Neuron (in vitro differentiated cells): ENCODE results near the gene ERN1.
A peak's percentile ranks its signal among the peaks of the same experiment; 100 is the strongest.

Source experiments
- H2AFZ ChIP-seq: one replicate; pipeline ENCODE4 v1.6.1; 2013; ENCODE audit warnings: low read depth, mild to moderate bottlenecking, inconsistent platforms, low read length, moderate library complexity
- H3K27me3 ChIP-seq: one replicate; pipeline ENCODE4 v1.6.1; 2013; ENCODE audit warnings: low read length; ENCODE audit not compliant: insufficient read depth
- H3K36me3 ChIP-seq: one replicate; pipeline ENCODE4 v1.6.1; 2013; ENCODE audit warnings: low read length; ENCODE audit not compliant: insufficient read depth
- H3K4me1 ChIP-seq: one replicate; pipeline ENCODE4 v1.6.1; 2013; ENCODE audit warnings: low read length; ENCODE audit not compliant: insufficient read depth
- H3K4me3 ChIP-seq: 2 replicates; pipeline ENCODE4 v1.5.1; 2013; ENCODE audit warnings: mild to moderate bottlenecking, low read length, moderate library complexity
- H3K9me3 ChIP-seq: one replicate; pipeline ENCODE4 v1.6.1; 2013; ENCODE audit warnings: low read length

ERN1 gene

DNA sequence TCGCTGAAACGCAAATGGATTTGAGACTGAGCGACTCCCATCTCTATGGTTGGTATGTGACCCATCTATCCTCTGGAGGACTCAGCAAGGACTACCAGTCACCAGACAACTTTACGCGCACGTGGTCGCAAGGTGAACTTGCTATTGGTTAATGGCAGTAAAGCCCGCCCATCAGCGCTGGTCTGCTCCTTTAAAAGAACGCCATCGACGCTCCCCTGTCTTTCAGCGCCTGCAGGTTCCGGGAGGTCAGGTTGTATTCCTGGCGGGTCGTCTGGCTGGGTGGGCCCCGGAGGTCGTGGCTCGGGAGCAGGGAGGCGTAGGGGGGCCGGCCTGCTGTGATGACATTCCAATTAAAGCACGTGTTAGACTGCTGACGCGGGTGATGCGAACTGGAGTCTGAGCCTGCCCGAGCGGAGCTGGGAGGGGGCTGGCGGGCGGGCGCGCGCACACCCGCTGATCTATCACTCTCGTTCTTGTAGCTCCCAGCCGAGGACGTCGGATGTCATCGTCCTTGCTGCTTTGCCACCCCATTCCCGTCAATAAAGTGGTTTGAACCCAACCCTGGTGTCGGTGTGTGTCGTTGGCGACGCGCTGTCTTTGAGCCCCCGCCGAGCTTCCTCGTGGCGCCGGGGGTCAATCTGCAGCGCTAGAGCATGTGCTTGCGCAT lies 15.9 kb upstream of the ERN1 start:
- Histone ChIP-seq H3K4me3 (peak overlapping the region; percentile 54), H3K27me3 (no peaks in the 10 kb centered on the region), H2AFZ (no peak overlapping the region), H3K9me3 (no peaks in the 10 kb centered on the region), H3K4me1 (peaks cover 12% of the 10 kb centered on the region), H3K36me3 (peaks cover 7% of the 10 kb centered on the region)

GRCh38 chr17:64145375-64145750 lies 15.4 kb upstream of the ERN1 start:
- Histone ChIP-seq H3K4me3 (peak overlapping the region; percentile 54), H3K4me1 (peaks cover 12% of the 10 kb centered on the region), H3K27me3 (no peaks in the 10 kb centered on the region), H3K9me3 (no peaks in the 10 kb centered on the region), H3K36me3 (peaks cover 7% of the 10 kb centered on the region), H2AFZ (no peak overlapping the region)

DNA sequence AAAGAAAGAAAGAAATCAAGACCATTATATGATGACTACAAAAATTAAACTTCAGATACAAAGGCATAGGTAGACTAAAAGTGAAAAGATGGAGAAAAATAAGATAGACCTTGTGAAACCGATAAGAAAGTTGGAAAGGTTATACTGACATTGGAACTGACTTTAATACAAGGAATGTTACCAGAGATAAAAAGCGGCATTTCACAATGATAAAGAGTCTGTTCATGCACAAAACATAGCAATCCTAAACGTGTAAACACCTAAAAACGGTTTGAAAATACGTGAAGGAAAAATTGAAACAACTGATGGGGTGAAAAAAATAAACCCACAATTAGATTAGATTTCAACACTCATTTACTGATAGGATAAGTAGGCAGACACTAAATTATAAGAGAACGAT lies 9.6 kb upstream of the ERN1 start:
- Histone ChIP-seq H3K9me3 (no peaks in the 10 kb centered on the region), H3K4me3 (no peak overlapping the region), H2AFZ (no peak overlapping the region), H3K36me3 (no peaks in the 10 kb centered on the region), H3K27me3 (no peaks in the 10 kb centered on the region), H3K4me1 (no peaks in the 10 kb centered on the region)

DNA sequence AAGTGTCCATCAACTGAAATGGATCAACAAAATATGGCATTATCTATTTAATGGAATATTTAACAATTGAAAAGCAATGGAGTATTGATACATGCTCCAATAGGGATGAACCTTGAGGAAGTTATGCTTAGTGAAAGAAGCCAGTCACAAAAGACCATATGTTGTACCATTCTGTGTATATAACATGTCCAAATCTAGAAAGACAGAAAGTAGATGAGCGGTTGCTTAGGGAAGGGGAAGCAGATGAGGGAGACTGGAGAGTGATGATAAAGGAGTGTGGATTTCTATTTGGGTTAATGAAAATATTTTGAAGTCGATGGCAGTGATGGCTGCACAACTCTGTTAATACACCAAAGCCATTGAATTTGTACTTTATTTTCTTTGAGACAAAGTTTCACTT lies 8.5 kb upstream of the ERN1 start:
- Histone ChIP-seq H2AFZ (no peak overlapping the region), H3K27me3 (no peaks in the 10 kb centered on the region), H3K4me1 (no peaks in the 10 kb centered on the region), H3K36me3 (no peaks in the 10 kb centered on the region), H3K4me3 (no peak overlapping the region), H3K9me3 (no peaks in the 10 kb centered on the region)

GRCh38 chr17:64135000-64135399 lies 5.1 kb upstream of the ERN1 start:
- H3K9me3 ChIP-seq: no peaks in the 10 kb centered on the region
- H3K4me3 ChIP-seq: no peak overlapping the region
- H3K27me3 ChIP-seq: no peaks in the 10 kb centered on the region
- H3K36me3 ChIP-seq: no peaks in the 10 kb centered on the region
- no peak overlapping the region for H2AFZ ChIP-seq
- peaks cover 3% of the 10 kb centered on the region for H3K4me1 ChIP-seq

DNA sequence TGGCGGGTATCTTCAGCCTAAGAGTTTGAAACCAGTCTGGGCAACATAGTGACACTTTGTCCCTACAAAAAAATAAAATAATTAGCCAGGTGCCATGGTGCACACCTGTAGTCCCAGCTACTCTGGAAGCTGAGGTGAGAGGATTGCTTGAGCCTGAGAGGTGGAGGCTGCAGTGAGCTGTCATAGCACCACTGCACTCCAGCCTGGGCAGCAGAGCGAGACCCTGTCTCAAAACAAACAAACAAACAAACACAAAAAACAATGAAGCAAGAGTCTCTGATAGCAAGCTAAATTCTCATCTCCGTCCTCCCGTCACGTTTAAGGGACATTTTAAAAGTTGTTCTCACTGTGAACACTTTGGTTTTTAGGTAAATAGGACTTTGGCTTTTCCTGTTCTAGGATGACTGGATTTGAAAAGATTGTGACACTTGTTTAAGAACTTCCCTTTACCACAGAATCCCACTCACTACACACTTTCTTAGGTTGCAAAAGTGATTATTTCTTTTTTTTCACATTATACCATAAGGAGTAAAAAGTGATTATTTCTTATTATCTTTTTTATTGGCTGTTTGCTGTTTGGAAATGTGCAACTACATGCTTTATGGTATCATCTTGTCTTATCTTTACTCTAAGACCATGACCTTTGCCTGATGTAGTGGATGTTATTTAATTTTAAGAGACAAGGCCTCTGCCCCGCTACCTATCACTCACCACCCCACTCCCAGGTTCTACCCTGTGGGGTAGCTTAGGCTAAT lies 4.4 kb upstream of the ERN1 start:
- no peaks in the 10 kb centered on the region for H3K36me3 ChIP-seq
- no peak overlapping the region for H3K4me3 ChIP-seq
- H3K27me3 ChIP-seq: no peaks in the 10 kb centered on the region
- no peaks in the 10 kb centered on the region for H3K9me3 ChIP-seq
- no peak overlapping the region for H2AFZ ChIP-seq
- peaks cover 3% of the 10 kb centered on the region for H3K4me1 ChIP-seq

DNA sequence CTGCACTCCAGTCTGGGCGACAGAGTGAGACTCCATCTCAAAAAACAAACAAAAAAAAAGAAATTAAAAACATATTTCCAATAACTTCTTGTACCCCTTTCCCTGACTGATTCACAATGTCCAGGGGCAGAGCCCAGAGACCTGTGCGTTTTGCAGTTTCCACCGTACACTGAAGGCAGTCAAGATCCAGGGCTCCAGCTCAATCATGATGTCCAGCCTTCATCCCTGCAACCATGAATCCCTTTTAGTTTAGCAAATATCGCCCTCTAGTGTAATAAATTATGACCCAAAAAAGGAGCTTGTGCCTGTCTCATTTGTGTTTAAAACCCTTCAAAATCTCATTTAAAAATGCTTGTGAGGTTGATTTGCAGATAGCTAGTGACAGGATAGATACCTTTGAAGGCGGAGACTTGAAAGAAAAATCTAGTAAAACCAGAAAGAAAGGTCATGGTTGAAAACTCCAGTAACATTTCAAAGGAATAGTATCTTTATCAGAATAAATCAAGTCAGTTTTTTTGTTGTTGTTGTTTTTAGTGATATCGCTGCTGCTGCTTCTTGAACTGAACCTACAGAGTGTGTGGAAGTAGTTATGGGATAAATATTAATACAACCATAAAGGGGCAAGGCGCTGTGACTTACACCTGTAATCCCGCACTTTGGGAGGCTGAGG lies 3.7 kb upstream of the ERN1 start:
- Histone ChIP-seq H3K4me1 (peaks cover 9% of the 10 kb centered on the region), H3K36me3 (no peaks in the 10 kb centered on the region), H2AFZ (no peak overlapping the region), H3K27me3 (no peaks in the 10 kb centered on the region), H3K4me3 (no peak overlapping the region), H3K9me3 (no peaks in the 10 kb centered on the region)

DNA sequence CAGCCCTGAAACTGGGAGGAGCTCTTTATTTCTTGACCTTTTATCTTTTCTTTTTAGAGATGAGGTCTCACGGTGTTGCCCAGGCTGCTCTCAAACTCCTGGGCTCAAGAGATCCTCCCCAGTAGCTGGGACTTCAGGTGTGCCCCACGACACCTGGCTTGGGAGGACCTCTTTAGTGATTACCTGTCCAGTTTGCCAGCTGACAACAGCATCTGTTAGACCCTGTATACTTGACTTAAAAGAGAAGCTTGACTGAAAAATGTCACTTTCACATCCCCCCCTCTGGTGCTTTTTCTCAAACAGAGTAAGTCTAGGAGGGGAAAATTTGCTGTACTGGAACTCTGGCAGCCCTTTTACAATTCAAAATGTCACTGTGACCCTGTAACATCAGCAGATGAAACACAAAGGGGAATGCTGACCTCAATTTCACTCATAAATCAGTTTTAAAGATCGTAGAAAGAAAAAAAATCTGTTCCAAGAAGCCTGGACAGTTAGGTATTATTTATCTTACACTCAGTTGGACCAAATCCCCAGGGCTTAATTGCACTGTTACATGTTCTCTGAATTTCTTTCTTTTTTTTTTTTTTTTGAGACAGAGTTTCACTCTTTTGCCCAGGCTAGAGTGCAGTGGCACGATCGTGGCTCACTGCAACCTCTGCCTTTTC lies 1.8 kb upstream of the ERN1 start:
- no peaks in the 10 kb centered on the region for H3K9me3 ChIP-seq
- no peak overlapping the region for H2AFZ ChIP-seq
- H3K27me3 ChIP-seq: no peaks in the 10 kb centered on the region
- H3K4me1 ChIP-seq: peaks cover 13% of the 10 kb centered on the region
- no peak overlapping the region for H3K4me3 ChIP-seq
- no peaks in the 10 kb centered on the region for H3K36me3 ChIP-seq

DNA sequence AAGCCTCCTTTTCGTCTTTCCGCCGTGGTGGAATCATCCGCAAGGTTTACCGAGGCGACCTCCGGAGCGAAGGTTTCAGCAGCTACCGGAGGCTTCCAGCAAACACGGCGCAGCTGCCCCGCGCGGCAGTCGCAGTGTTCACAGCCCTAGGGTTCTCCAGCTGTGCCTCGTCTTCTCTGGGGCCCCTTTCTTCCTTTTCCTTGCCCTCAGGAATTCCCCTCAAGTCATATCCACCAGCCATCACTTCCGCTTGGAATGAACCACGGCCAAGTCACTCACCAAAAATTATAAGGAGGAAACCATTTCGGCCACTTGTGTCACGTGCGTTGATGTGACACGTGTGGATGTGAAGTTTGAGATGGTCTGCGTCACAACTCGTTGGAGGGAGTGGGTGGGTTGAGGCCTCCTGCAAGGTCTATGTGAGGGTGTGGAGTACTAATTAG lies 636 bp upstream of the ERN1 start:
- H3K4me3 ChIP-seq: peak overlapping the region; percentile 41
- no peaks in the 10 kb centered on the region for H3K9me3 ChIP-seq
- H2AFZ ChIP-seq: peak overlapping the region; percentile 40
- peaks cover 13% of the 10 kb centered on the region for H3K4me1 ChIP-seq
- H3K36me3 ChIP-seq: no peaks in the 10 kb centered on the region
- no peaks in the 10 kb centered on the region for H3K27me3 ChIP-seq

- peaks cover 13% of the 10 kb centered on the region for H3K4me1 ChIP-seq
- no peaks in the 10 kb centered on the region for H3K36me3 ChIP-seq
- H3K27me3 ChIP-seq: no peaks in the 10 kb centered on the region
- peak overlapping the region; percentile 82 for H2AFZ ChIP-seq
- H3K9me3 ChIP-seq: no peaks in the 10 kb centered on the region
- H3K4me3 ChIP-seq: peak overlapping the region; percentile 71
Measured at GRCh38 chr17:64129515-64129764, 504 bp downstream of the ERN1 start.

- H3K9me3 ChIP-seq: no peaks in the 10 kb centered on the region
- peak overlapping the region; percentile 82 for H2AFZ ChIP-seq
Measured at GRCh38 chr17:64128787-64129514, 993 bp downstream of the ERN1 start.

GRCh38 chr17:64126918-64127317 lies 3.0 kb downstream of the ERN1 start:
- Histone ChIP-seq H3K4me3 (no peak overlapping the region), H3K36me3 (no peaks in the 10 kb centered on the region), H2AFZ (no peak overlapping the region), H3K27me3 (no peaks in the 10 kb centered on the region), H3K9me3 (no peaks in the 10 kb centered on the region), H3K4me1 (peaks cover 13% of the 10 kb centered on the region)

More at GRCh38 chr17:64128787-64129514, 993 bp downstream of the ERN1 start:
- Histone ChIP-seq H3K4me1 (peaks cover 13% of the 10 kb centered on the region), H3K36me3 (no peaks in the 10 kb centered on the region), H3K27me3 (no peaks in the 10 kb centered on the region), H3K4me3 (peak overlapping the region; percentile 71)
